Retinal pigment epithelial cell (primary cell): ENCODE data around the gene LSS.

Experiments used
- DNase-seq: peaks from one replicate; pipeline ENCODE4 v3.0.0-alpha.2; 2010; ENCODE audit warnings: low read depth
- H3K4me3 ChIP-seq: 2 replicates; pipeline ENCODE4 v1.5.1; 2011; ENCODE audit warnings: mild to moderate bottlenecking, low read length, control low read depth, moderate library complexity
- TF ChIP-seq, protein P1 (sequence below): conservative IDR thresholded peaks from 2 replicates; pipeline ENCODE4 v1.5.1; 2011; ENCODE audit warnings: low read depth, low read length, control low read depth, inconsistent platforms

LSS gene

DNA sequence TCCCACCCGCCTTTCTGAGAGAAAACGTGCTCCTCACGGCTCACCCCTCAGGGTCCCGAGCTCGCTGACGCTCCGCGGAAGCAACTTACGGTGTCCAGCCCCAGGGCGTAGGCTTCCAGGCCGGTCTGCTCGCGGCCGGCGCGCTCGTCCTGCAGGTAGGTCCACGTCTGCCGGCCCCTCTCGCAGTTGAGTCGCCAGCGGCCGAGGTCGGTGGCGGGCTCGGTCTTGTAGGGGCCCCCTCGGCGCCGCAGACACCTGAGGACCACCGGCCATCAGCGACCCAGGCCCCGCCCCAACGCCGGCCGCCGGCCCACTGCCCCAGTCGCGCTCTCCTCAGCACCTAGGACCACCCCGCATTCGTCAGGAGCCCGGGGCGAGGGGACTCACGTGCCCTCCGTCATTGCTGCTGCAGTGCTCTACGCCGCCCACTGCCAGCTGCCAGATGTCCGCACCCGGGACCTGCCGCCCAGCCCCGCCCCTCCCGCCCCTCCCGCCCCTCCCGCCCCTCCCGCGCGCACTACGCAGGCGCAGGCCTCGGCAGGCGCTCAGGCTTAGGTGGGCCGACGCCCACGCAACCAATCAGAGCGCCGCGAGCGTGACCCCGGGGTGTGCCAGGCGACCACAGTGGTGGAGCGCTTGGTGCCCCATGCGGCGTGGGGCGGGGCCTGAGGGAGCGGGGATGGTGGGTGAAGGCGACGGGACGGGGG is at the start of gene LSS:
Gene LSS, minus strand, starts transcription at position 430 of the 707 bp plus-strand sequence. Its CDS starts 29 bp downstream, at position 401.
- H3K4me3 ChIP-seq: peak within 1 kb of the TSS; percentile 88
- TF ChIP-seq, protein P1, sequence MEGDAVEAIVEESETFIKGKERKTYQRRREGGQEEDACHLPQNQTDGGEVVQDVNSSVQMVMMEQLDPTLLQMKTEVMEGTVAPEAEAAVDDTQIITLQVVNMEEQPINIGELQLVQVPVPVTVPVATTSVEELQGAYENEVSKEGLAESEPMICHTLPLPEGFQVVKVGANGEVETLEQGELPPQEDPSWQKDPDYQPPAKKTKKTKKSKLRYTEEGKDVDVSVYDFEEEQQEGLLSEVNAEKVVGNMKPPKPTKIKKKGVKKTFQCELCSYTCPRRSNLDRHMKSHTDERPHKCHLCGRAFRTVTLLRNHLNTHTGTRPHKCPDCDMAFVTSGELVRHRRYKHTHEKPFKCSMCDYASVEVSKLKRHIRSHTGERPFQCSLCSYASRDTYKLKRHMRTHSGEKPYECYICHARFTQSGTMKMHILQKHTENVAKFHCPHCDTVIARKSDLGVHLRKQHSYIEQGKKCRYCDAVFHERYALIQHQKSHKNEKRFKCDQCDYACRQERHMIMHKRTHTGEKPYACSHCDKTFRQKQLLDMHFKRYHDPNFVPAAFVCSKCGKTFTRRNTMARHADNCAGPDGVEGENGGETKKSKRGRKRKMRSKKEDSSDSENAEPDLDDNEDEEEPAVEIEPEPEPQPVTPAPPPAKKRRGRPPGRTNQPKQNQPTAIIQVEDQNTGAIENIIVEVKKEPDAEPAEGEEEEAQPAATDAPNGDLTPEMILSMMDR: no peak
- DNase-seq: peak; percentile 94

DNA sequence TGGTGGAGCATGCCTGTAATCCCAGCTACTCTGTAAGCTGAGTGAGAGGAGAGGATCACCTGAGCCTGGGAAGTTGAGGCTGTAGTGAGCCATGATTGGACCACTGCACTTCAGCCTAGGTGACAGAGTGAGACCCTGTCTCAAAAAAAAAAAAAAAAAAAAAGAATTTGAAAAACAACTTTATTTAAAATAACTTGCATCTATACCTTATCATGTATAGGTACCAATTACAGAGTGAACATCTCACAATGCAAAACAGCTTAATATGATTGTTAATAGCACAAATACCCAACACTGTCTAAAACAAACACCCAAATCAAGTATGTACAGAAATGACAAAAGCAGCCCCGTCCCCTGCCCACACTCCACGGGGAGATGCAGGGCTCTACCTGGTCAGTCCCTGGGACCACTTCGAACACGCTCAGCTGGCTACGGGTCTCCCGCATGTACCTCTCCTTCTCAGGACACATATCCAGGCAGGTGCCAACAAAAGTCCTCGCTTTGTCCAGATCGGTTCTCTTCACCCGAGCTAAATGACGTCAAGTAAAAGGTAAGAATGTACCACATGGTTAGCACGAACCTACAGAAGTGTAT is 46.3 kb upstream of the LSS start:
- TF ChIP-seq, protein P1: no peak
- no peak for DNase-seq
- H3K4me3 ChIP-seq: no peak overlapping the region

DNA sequence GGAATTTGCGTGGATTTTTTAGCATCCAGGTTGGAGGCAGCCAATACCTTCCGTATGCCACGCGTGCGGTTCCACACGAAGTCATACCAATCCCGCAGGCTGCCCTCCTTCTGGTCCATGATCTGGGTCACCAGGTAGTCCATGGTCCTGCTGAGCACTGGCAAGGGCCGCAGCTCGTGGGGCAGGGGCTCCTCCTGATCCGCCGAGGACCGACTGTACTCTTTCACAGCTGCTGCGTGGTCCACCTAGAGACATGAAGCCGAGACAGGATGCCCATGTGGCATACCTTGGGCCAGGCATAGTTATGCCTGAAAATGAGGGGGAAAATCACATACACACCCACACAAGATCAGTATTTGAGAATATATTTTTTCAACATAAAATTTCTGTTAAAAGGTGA is 44.8 kb upstream of the LSS start:
- no peak for DNase-seq
- TF ChIP-seq, protein P1: no peak

DNA sequence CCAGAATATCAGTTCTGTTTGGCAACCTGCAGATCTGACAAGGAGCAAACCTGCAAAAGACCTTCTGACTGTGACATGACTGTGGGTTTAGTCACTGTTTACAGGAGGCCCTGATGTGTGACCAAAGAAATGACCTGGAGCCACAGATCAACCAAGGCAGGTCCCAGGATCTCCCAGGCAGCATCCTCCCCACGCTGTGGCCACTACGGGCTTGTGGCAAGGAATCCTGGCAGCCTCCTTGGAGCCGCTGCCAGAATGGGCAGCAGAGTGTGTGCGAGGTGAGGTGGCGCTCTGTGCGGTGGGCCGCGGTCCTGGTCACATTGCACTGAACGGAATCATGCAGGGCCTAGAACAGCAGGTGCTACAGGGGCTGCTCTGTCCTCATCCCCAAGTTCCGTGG is 40.9 kb upstream of the LSS start:
- no peak overlapping the region for H3K4me3 ChIP-seq
- no peak for DNase-seq
- TF ChIP-seq, protein P1: no peak

More for the DNA sequence above, 44.8 kb upstream of the LSS start:
- no peak overlapping the region for H3K4me3 ChIP-seq

DNA sequence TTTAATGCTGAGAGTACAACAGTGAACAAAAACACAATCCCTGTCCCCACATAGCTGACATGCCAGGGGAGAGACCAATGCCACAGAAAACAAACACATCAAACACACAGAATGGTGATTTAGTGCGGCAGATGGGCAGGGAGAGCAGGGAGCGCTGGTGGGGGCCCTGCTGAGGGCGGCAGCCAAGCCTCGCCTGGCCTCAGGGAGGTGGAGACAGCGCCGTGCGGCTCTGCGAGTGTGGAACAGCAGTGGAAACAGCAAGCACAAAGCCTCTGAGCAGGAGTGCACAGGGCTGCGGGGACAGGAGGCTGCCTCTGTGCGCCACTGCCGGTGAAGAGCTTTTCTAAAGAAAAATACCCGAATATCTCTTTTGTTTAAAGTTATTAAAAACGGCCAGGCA is 39.8 kb upstream of the LSS start:
- H3K4me3 ChIP-seq: no peak overlapping the region
- no peak for DNase-seq
- TF ChIP-seq, protein P1: no peak

DNA sequence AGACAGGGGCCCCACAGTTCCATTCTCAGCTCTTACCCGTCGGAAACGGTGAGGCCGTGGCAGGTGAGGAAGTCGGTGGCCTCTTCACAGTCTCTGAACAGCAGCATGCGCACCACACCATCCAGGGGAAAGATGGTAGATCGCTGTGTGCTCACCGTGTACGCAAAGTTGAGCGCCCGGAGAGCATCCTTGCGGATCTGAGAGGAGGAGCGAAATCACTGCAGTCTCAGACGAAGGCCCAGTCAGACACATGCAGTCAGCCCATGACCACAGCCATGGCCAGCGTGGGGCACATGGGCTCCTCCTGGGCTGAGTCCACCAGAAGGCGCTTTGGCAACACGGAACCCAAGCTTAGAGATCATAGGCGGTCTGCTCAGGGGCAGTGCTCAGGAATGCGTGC is 38.4 kb upstream of the LSS start:
- DNase-seq: no peak
- H3K4me3 ChIP-seq: no peak overlapping the region
- TF ChIP-seq, protein P1: no peak
